CD14-positive monocyte (primary cell): ENCODE data around the gene MYO1D. TPM values are rescaled to one million over a fixed set of nuclear protein-coding genes. Genes with fewer than 3 reads are reported as not detected.
"Not testable (repeated sequence)": the region's sequence is repeated elsewhere in the genome, so short reads cannot be mapped to it uniquely, and the experiment has no call there.

ENCODE experiments used
- DNase-seq, 3 donors: peaks; one replicate each; pipeline ENCODE4 v3.0.0-alpha.2; 2011 to 2022
- H2AFZ ChIP-seq: 2 replicates; pipeline ENCODE4 v1.6.0; 2012; ENCODE audit warnings: mild to moderate bottlenecking, low read depth, low read length, inconsistent platforms; ENCODE audit not compliant: insufficient read depth, poor library complexity, severe bottlenecking
- H3K27ac ChIP-seq, 2 donors: 1 replicate in 1 of 2; 2 replicates in 1 of 2; pipeline ENCODE4 v1.5.1; 2012 to 2013; ENCODE audit warnings: low read length in 2 of 2, control low read depth in 1 of 2, inconsistent platforms in 1 of 2, low read depth in 1 of 2, mild to moderate bottlenecking in 1 of 2
- H3K27me3 ChIP-seq, 2 donors: one replicate each; pipeline versions ENCODE4 v1.6.0 to v1.6.1; 2011 to 2013; ENCODE audit warnings: low read length in 2 of 2; ENCODE audit not compliant: control insufficient read depth in 2 of 2, insufficient read depth in 2 of 2
- H3K36me3 ChIP-seq, 2 donors: replicated peaks in 1 of 2; 1 replicate in 1 of 2; 2 replicates in 1 of 2; pipeline versions ENCODE4 v1.5.1 to v1.6.1; 2012 to 2013; ENCODE audit warnings: low read length in 2 of 2, control low read depth in 1 of 2, inconsistent platforms in 1 of 2, mild to moderate bottlenecking in 1 of 2; ENCODE audit not compliant: insufficient read depth in 2 of 2, control insufficient read depth in 1 of 2
- H3K4me1 ChIP-seq, 2 donors: 1 replicate in 1 of 2; 2 replicates in 1 of 2; pipeline versions ENCODE4 v1.5.1 to v1.6.1; 2012 to 2013; ENCODE audit warnings: low read length in 2 of 2, control low read depth in 1 of 2, inconsistent platforms in 1 of 2, mild to moderate bottlenecking in 1 of 2, moderate library complexity in 1 of 2; ENCODE audit not compliant: insufficient read depth in 2 of 2, control insufficient read depth in 1 of 2
- H3K4me2 ChIP-seq: replicated peaks from 2 replicates; pipeline ENCODE3; 2012; ENCODE audit warnings: low read length, moderate library complexity, mild to moderate bottlenecking; ENCODE audit not compliant: poor library complexity, severe bottlenecking; ENCODE audit errors: extremely low read depth
- H3K4me3 ChIP-seq, 3 experiments: fragments of 200-600 bp in 1 of 3; sonication (generic) in 1 of 3; replicated peaks in 1 of 3; 1 replicate in 2 of 3; 2 replicates in 1 of 3; pipeline ENCODE4 v1.5.1; 2011 to 2013; ENCODE audit warnings: low read length in 3 of 3, mild to moderate bottlenecking in 3 of 3, control low read depth in 2 of 3, low read depth in 2 of 3, inconsistent platforms in 1 of 3, moderate library complexity in 1 of 3
- H3K79me2 ChIP-seq: 2 replicates; pipeline ENCODE4 v1.6.0; 2012; ENCODE audit warnings: mild to moderate bottlenecking, control low read depth, inconsistent platforms, low read length, moderate library complexity; ENCODE audit not compliant: insufficient read depth
- H3K9ac ChIP-seq: 2 replicates; pipeline ENCODE4 v1.6.0; 2017; ENCODE audit warnings: low read length, mild to moderate bottlenecking; ENCODE audit not compliant: insufficient read depth, poor library complexity, severe bottlenecking
- H3K9me3 ChIP-seq, 2 donors: replicated peaks in 1 of 2; 1 replicate in 1 of 2; 2 replicates in 1 of 2; pipeline versions ENCODE4 v1.5.1 to v1.6.1; 2012 to 2013; ENCODE audit warnings: low read length in 2 of 2, control low read depth in 1 of 2; ENCODE audit not compliant: control insufficient read depth in 1 of 2, insufficient read depth in 1 of 2
- H4K20me1 ChIP-seq: 2 replicates; pipeline ENCODE4 v1.6.0; 2012; ENCODE audit warnings: mild to moderate bottlenecking, low read length, control low read depth, moderate library complexity; ENCODE audit not compliant: insufficient read depth
- H3K27ac Mint-ChIP-seq, 7 donors: one replicate each; pipeline ENCODE4 v1.8.0; 2020; ENCODE audit warnings: mild to moderate bottlenecking in 7 of 7, mixed read lengths in 7 of 7, moderate library complexity in 6 of 7, inconsistent platforms in 2 of 7
- H3K27me3 Mint-ChIP-seq, 3 donors: one replicate each; pipeline ENCODE4 v1.8.0; 2021 to 2022; ENCODE audit warnings: low read depth in 3 of 3, mild to moderate bottlenecking in 3 of 3, mixed read lengths in 3 of 3, moderate library complexity in 3 of 3, inconsistent platforms in 1 of 3
- H3K36me3 Mint-ChIP-seq, 2 donors: one replicate each; pipeline ENCODE4 v1.8.0; 2020; ENCODE audit warnings: mixed read lengths in 2 of 2, inconsistent platforms in 1 of 2, mild to moderate bottlenecking in 1 of 2
- H3K4me1 Mint-ChIP-seq: one replicate; pipeline ENCODE4 v1.8.0; 2020; ENCODE audit warnings: mild to moderate bottlenecking, mixed read lengths
- H3K4me3 Mint-ChIP-seq, 2 donors: one replicate each; pipeline ENCODE4 v1.8.0; 2020; ENCODE audit warnings: mild to moderate bottlenecking in 2 of 2, mixed read lengths in 2 of 2, moderate library complexity in 1 of 2
- H3K9me3 Mint-ChIP-seq, 7 donors: one replicate each; pipeline ENCODE4 v1.8.0; 2020 to 2022; ENCODE audit warnings: mixed read lengths in 7 of 7, mild to moderate bottlenecking in 6 of 7, moderate library complexity in 6 of 7, inconsistent platforms in 2 of 7
- WGBS: methylation state at CpG from one replicate; pipeline ENCODE4 v1.1.5; 2013; ENCODE audit warnings: missing lambda C conversion rate; ENCODE audit not compliant: insufficient coverage; 5-methylcytosine and 5-hydroxymethylcytosine counted together
- intact Hi-C, 2 donors: fragments of 100-400 bp; cut with micrococcal nuclease; formaldehyde crosslinking; loops; one replicate each; pipeline versions ENCODE4 v1.15.0 to v1.15.1; 2023
- polyA plus RNA-seq, 3 donors: library from polyadenylated mRNA; depleted of rRNA in 1 of 3; unstranded in 2 of 3; stranded (reverse) in 1 of 3; fragments of 300-500 nt in 2 of 3; fragments of >200 nt in 1 of 3; fragmentation: Illumina TruSeq in 2 of 3; gene quantifications; 1 replicate in 2 of 3; 2 replicates in 1 of 3; pipeline ENCODE4 v1.2.3, GENCODE V29; 2012 to 2021
- TF ChIP-seq, protein P1 (sequence below): fragments of 200-600 bp; IDR thresholded peaks from one replicate; pipeline ENCODE4 v1.8.0; 2022; ENCODE audit warnings: antibody characterized with exemption, mild to moderate bottlenecking

The MYO1D gene
- polyA plus RNA-seq, 3 donors, result 0.22 to 0.39 (median 0.26) TPM

DNA sequence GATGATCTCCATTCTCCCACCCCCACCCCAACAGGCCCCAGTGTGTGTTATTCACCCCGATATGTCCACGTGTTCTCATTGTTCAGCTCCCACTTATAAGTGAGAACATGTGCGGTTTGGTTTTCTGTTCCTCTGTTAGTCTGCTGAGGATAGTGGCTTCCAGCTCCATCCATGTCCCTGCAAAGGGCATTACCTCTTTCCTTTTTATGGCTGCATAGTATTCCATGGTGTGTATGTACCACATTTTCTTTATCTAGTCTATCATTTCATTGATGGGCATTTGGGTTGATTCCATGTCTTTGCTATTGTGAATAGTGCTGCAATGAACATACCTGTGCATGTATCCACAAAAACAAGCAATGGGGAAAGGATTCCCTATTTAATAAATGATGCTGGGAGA lies 162.7 kb downstream of the MYO1D start:
- H3K9me3 Mint-ChIP-seq, H2AFZ ChIP-seq, H3K4me1 Mint-ChIP-seq, H3K36me3 ChIP-seq, H3K9me3 ChIP-seq, H3K4me2 ChIP-seq, H3K4me1 ChIP-seq, H3K9ac ChIP-seq, DNase-seq, H3K27me3 Mint-ChIP-seq, H3K27me3 ChIP-seq, intact Hi-C loops, H3K4me3 Mint-ChIP-seq, H3K27ac Mint-ChIP-seq, H3K79me2 ChIP-seq, H3K27ac ChIP-seq, H3K36me3 Mint-ChIP-seq, H3K4me3 ChIP-seq, H4K20me1 ChIP-seq: not testable (repeated sequence)
- WGBS, result no CpG with 5 or more reads among the region's 3 CpGs

DNA sequence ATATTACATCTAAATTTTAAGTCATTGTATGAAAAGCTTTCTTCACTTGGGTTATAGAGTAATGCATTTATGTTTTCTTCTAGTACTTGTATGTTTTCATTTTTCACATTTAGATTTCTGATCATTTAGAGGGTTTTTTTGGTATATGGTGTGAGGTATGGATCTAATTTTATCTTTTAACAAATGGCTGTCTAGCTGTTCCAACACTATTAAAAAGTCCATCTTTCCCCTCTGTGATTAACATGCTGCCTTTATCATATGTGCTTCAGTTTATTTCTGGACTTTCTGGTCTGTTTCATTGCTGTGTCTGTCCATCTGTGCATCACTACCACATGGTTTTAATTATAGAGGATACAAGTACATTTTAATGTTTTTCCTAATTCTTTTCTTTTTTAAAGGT lies 163.8 kb downstream of the MYO1D start:
- H3K4me1 ChIP-seq, result no peaks in the 10 kb centered on the region
- Mint-ChIP-seq H3K4me3 (no peak overlapping the region), H3K27ac (no peak overlapping the region), H3K4me1 (no peaks in the 10 kb centered on the region), H3K36me3 (no peaks in the 10 kb centered on the region), H3K9me3 (peaks cover 0 to 6% (median 0%) of the 10 kb centered on the region in 7 donors), H3K27me3 (peaks cover 0 to 8% (median 1%) of the 10 kb centered on the region in 3 donors)
- H3K4me3 ChIP-seq, result no peak overlapping the region
- intact Hi-C loops, result no loop called here
- no peak overlapping the region for H2AFZ ChIP-seq
- no peaks in the 10 kb centered on the region for H3K9me3 ChIP-seq
- no peaks in the 10 kb centered on the region for H3K79me2 ChIP-seq
- H3K36me3 ChIP-seq, result no peaks in the 10 kb centered on the region
- no peak overlapping the region for H3K9ac ChIP-seq
- H3K4me2 ChIP-seq, result no peak overlapping the region
- TF ChIP-seq, protein P1, sequence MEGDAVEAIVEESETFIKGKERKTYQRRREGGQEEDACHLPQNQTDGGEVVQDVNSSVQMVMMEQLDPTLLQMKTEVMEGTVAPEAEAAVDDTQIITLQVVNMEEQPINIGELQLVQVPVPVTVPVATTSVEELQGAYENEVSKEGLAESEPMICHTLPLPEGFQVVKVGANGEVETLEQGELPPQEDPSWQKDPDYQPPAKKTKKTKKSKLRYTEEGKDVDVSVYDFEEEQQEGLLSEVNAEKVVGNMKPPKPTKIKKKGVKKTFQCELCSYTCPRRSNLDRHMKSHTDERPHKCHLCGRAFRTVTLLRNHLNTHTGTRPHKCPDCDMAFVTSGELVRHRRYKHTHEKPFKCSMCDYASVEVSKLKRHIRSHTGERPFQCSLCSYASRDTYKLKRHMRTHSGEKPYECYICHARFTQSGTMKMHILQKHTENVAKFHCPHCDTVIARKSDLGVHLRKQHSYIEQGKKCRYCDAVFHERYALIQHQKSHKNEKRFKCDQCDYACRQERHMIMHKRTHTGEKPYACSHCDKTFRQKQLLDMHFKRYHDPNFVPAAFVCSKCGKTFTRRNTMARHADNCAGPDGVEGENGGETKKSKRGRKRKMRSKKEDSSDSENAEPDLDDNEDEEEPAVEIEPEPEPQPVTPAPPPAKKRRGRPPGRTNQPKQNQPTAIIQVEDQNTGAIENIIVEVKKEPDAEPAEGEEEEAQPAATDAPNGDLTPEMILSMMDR, result no peak
- H3K27me3 ChIP-seq, result no peaks in the 10 kb centered on the region
- no peak for DNase-seq
- H4K20me1 ChIP-seq, result no peaks in the 10 kb centered on the region
- no peak overlapping the region for H3K27ac ChIP-seq
